SIG-M5 (cell line): Measurements from ENCODE around the gene GSE1.

Experiments used
- DNase-seq: peaks from one replicate; lab custom pipeline; 2025; lab: John Stamatoyannopoulos, UW

The GSE1 gene

DNA sequence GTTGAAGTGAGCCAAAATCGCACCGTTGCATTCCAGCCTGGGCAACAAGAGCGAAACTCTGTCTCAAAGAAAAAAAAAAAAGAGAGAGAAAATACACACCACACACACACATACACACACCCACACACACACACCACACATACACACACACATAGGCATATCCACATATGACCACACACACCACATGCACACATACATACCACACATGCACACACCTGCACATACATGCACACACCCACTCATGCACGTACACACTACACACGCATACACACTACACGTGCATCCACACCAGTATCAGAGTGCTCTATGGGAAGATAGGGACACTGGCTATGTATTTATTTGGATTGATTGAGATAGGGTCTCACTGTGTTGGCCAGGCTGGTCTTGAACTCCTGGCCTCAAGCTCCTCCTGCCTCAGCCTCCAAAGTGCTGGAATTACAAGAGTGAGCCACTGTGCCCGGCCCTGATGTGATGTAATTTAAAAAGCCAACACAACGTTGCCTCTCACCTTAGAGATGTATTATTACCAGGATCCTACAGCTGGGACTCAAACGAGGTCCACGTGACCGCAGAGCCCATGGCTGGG is 93.4 kb downstream of the GSE1 start:
- DNase-seq: no peak

DNA sequence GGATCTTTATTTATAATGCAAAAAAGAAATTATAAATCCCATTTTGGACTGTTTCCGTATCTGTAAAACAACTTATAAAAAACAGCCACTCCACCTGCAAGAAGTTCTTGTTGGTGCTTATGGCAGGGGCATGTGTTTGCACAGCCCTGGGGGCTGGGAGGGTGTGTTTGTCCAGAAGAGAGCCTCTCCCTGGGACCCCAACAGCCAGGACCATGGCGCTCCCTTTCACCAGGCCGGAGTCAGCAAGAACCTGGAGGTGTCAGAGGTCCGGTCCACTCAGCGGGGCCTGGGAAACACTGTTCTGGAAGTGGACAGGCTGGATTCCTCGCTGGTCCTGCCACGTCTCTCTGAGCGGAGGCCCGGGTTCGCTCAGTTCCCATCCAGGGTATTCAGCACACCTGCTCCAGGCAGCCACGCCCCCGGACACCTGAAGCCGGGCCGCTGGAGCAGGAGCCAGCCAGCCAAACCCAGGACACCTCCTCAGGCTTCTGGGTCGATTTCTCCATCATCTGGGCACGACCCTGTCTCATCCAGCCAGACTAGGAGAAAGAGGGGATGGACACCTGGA is 94.5 kb downstream of the GSE1 start:
- DNase-seq: no peak

DNA sequence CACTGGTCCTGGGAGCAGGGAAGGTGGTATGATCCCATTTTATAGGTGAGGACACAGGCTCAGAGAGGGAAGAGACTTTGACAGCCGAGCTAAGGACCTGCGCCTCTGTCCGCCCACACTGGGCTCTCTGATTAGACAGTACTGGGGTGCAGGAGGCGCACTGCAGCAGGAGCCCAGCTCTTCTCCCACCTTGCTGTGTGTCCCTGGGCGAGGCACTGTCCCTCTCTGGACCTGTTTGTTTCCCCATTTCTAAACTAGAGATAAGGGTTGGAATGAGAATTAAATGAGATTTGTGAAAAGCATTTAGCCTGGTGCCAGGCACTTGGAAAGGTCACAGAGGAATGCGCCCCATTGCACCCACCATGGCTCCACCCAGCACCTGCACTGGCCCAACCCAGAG is 95.2 kb downstream of the GSE1 start:
- no peak for DNase-seq

DNA sequence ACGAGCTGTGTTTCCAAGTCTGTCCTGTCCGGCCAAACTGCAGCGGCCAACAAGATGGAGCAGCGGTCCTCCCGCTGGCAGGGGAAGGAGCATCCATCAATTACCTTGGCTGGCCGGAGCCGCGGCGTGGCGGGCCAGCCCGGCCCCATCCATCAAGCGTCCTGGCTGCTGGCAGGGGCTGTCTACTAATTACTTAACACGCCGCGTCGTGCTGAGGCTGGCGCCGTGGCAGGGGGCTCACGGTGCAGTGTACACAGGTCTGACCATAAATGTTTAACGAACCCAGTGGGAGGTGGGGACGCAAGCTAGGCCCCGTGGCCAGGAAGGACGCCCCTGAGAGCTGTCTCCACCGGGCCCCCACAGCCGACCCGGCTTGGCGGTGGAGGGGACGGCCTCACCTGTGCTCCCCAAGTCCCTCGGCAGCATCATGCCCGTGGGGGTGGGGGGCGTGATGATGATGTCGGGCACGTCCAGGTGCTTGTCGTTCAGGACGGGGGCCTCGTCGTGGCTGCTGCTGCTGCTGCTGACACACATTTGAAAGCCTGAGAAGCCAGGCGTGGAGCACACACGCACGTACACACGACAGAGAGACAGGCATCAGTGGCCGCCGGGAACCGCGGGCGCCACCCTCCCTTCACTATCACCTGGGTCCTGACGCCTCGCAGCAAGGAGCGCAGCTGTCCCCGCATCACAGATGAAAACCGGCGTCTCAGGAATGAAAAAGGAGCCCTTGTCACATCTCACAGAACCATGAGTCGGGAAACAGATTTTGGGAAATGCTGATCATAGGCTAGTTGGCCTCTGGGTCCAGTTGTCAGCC is 96.9 kb downstream of the GSE1 start:
- DNase-seq: no peak

DNA sequence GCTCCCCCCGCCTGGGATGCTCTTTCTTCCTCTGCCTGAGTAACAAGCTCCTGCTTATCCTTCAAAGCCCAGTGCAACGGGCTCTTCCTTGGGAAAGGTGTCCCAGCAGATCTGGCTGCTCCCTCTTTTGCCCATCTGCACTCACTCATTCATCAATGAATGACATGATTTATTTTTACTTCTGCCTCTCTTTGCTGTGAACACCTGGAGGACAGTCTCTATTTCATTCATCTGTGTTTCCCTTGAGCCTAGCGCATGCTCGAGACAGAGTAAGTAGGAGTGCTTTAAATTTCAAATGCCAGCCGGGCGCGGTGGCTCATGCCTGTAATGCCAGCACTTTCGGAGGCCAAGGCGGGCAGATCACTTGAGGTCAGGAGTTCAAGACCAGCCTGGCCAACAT is 97.6 kb downstream of the GSE1 start:
- DNase-seq: no peak

DNA sequence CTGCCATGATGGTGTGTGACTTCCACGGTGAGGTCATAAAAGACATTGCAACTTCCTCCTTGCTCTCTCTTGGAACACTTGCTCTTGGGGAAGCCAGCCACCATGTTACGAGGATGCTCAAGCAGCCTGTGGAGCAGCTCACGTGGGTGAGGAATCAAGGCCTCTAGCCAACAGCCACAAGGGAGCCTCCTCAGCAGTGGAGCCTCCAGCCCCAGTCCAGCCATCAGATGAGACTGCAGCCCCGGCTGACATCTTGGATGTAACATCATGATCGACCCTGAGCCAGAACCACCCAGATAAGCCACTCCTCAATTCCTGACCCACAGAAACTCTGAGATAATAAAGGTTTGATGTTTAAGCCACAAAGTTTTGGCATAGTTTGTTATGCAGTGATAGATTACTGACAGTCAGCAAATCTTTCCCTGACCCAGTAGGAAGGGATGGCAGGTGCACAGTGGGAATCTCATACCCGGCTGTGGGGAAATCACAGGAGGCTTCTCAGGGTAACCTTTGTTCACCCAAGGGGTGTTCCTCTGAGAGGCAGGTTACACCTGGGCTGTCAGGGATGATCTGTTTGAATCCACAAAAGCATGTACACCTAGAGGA is 99.0 kb downstream of the GSE1 start:
- DNase-seq: no peak

DNA sequence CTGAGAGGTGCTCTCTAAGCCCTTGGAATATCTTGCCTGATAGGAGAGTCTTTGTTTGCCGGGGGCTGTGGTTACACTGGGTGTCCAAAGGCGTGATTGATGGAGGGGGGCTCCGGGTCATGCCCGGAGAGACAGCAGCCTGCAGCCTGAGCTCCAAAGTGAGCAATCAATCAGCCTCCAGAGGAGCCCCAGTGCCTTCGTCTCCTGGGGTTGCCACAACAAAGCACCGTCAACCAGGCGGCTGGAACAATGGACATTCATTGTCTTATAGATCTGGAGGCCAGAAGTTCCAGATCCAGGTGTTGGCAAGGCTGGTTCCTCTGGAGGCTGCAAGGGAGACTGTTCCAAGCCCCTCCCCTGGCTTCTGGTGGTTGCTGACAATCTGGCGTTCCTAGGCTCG is 99.7 kb downstream of the GSE1 start:
- no peak for DNase-seq

DNA sequence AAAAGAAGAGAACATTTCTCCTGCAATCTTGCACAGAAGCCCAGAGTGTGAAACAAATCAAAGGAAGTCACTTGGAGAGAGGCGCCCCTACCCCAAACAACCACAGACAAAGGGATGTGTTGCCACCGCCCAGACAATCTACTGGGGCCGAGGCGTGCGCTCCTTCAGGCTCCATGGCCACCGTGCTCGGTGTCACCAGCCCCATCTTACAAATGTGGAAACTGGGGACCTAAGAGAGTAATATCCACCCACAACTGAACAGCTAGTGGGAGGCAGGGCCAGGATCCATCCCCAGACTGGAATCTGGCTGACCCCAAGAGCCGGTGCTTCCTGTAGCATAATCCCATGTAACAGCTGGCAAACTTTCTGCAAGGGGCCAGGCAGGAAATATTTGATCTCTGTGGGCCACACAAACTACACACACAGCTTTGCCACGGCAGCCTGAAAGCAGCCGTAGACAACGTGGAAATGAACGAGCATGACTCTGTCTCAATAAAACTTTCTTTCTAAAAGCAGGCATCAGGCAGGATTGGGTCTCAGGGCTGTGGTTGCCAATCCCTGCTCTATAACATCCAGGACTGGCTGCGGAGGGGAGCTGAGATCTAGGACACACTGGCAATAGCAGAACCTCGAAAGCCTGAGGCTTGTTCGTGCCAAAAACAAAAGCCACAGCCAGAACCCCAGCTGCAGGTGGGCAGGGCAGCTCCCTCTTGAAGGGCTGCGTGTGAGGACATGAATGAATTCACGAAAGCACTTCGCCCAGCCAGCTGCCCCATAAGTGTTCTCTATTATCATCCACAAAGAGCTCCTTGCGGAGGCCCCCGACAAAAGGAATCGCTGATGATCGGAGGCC is 102.3 kb downstream of the GSE1 start:
- DNase-seq: no peak

DNA sequence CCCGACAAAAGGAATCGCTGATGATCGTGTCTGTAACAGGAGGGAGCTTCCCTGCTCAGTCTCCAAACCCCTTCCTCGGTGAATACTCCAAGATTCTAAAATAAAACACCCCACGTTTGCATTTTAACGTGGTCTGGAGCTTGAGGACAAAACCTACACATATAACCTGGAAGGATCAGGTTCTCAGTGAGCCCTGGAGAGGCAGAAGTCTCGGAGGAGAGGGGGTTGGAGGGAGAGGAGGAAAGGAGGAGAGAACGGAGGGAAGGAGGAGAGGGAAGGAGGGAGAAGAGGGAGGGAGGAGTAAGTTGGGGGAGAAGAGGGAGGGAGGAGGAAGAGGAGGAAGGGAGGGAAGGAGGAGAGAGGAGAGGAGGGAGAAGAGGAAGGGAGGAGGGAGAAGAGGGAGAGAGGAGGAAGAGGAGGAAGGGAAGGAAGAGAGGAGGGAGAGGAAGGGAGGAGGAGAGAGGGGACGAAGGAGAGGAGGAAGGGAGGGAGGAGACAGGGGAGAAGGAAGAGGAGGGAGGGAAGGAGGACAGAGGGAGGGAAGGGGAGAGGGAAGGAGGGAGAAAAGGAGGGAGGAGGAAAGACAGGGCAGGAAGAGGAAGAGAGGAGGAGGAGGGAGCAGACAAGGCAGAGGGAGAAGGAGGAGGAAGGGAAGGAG is 103.0 kb downstream of the GSE1 start:
- DNase-seq: no peak

DNA sequence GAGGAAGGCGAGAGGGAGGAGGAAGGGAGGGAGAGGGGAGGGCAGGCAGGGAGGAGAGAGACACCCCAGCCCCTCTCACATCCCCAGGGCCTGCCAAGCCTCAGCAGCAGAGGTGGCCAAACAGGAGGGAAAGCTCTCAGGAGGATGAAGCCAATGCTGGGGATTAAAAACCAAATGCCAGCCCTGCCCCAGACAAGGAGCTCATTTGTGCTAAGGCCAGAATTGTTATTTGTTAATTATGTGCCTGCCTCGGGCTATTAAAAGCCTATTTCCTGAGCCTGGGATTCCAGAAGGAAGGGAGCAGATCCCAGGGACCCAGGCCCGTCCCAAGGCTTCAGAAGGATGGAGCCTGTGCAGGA is 103.5 kb downstream of the GSE1 start:
- DNase-seq: no peak

DNA sequence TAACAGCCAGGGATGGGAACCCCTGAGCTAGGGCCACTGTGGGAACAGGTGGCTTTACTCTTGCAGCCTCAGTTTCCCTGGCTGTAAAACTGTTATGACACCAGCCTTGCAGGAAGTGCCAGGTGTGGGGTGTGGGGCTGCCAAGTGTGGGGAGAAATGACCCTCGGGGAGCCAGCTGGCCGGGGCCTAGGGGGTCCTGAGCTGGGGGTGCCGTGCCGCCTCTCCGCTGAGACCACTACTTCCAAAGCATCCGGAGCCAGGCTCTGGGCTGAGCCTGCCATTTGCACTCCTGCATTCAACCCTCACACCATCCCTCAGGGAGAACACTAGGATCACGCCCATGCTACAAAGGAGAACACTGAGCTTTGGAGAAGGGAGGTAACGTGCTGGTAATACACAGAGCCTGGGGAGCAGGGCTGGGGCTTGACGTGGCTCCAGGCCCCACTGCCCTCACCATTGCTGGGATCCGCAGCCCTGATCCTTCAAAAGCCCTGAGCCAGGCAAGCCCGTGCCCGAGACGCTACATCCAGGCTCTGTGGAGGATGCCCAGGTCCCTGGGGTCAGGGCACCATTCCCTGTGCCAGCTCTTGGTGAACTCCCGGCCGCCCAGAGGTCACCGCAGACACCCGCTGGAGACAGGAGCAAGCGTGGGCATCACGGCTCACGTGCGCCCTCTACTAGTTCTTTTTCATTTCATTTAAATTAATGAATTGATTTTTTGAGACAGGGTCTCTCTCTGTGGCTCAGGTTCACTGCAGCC is 104.5 kb downstream of the GSE1 start:
- DNase-seq: no peak

DNA sequence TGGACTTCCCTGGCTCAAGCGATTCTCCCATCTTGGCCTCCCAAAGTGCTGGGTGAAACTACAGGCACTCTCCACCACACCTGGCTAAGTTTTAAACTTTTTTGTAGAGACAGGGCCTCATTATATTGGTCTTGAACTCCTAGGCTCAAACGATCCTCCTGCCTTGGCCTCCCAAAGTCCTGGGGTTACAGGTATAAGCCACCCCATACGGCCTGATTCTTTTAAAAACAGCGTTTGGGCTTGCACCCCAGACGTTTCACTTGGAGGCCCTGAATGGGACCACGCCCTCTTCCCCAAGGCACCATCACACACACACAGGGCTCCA is 105.0 kb downstream of the GSE1 start:
- no peak for DNase-seq

DNA sequence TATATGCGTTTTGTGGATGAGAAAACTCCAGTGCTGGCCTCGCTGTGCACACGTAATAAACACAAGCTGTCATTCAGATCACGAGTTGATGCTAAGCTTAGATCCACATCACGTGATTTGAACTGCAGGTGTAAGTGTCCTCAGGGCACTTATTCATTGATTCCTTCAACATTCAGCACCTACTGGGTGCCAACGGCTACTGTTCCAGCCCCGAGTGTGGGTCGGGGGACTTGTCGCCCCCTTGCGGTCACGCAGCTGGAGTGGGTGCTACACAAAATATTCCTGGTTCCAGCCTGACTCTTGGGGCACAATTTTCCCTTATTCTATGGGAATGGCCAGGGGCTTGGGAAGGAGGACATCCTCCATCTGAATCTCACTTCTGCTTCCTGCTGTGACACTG is 105.6 kb downstream of the GSE1 start:
- DNase-seq: no peak

DNA sequence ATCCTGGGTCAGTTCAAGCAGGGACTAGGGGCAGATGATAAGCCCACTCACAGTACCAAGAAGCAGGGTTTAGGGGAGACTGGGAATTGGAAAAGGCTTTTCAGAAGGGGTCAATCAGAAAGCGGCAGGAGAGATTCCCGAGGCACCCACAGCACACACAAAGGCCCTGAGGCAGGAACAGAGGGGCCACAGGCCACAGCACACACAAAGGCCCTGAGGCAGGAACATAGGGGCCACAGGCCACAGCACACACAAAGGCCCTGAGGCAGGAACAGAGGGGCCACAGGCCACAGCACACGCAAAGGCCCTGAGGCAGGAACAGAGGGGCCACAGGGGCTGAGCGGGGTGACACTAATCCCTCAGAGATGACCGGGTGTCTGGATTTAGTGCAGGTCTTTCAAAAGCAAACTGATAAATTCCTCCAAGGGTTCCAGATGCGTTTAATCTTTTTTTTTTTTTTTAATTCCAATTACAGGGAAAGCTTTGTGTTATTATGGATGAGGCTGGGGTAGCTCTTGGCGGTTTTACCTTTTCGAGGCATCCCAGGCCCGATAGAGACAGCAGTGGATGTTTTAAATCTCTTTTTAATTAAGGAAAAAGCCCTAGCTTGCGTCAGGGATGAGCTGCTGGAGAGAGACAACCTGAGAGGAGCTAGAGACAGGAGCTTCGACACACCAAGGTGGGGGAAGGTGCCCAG is 106.6 kb downstream of the GSE1 start:
- DNase-seq: no peak

DNA sequence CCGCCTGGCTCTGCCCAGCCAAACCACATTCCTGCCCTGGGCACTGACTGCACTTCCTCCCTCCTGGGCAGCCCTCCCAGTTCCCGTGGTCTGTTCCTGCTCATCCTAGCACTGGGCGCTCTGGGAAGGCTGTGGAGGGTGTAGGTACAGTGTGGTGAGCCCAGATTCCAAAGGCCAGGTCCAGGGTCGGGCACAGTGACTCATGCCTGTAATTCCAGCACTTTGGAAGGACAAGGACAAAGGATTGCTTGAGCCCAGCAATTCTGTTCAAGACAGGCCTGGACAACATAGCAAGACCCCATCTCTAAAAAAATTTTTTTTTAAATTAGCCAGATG is 107.1 kb downstream of the GSE1 start:
- DNase-seq: no peak

DNA sequence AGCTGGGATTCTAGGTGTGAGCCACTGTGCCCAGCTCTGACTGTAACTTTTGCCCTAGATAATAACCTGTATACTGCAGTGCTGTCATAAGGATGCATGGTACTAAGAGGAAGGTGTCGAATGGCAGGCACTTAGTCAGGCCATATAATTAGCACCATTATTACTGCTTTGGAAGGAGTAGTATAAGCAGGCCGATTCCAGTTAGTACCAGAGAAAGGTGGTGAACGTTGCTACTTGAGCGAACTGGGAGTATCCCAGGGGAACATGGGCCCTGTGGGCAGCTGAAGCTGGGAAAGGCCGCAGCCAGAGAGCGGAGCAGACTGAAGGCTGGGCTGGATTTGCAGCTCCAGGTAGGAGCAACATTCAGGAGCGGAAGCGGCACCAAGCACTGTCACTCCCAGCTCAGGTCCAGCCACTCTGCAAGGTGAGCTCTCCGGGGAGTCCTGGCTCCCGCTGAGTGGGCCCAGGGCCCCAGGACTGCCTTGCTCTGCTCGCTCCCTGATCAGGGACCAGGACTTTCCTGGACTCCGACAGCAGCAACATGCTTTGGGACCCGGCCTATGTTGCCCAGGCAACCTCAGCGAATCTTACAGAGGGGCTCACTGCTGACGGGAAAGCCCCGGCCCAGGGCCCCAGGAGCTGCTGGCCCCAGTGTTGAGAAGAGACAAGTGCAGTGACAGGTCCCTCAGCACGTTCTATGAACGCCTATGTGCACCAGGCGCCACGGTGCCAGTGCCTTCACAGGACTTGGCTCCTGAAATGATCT is 109.2 kb downstream of the GSE1 start:
- DNase-seq: no peak

DNA sequence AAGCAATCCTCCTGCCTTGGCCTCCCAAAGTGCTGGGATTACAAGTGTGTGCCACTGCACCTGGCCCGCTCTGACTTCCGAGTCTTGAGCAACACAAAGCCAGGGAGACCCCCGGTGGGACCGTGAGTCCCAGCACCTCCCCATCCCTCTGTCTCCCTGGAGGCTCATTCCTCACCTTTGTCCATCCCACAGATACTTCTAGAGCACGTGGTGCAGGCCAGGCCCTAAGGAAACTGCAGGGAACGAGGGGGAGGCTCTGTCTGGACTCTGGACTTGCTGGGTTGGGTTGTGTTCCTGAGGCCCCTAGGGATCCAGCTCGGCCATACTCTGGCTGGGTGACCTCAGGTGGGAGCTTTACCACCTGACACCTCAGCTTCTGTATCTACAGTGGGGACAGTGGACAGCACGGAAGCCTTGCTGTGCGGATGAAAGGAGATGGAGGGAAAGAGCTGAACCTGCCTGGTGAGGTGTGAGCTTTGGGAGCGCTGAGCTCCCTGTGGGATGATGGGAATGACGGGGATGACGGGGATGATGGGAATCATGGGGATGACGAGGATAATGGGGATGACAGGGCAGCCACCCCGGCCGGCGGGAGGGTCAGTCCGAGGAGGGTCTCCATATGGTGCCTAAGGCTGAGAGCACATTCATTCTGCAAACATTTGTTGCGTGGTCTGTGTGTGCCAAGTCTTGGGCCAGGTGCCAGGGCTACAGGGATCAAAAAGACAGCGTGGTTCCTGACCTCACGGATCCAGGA is 111.2 kb downstream of the GSE1 start:
- DNase-seq: no peak

DNA sequence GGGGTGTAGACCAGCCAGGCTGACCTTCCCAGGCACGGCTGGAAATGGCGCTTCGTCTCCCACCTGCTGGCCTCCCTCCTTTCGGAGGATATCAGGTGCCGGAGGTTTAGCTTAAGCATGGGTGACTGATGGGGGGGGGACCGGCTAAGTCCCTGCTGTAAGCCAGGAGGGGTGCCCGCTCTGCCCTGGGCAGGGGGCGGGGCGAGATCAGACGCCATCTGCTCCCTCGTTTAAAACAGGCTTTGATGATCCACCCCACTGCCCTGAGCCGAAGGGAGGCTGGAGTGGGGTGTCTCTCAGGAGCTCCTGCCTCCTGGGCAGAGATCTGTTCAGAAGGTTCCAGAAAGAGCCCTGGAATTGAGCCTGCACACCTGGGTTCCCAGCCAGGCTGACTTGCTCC is 111.8 kb downstream of the GSE1 start:
- DNase-seq: no peak
